K562 (cell line): ENCODE measurements around the gene ADM. TPM values are rescaled to one million over a fixed set of nuclear protein-coding genes. Genes with fewer than 3 reads are reported as not detected.

Experiments used
- ATAC-seq: fragments of 200-7000 bp; cut with Tn5 transposase; 3 replicates; pipeline ENCODE4 v1.9.1; 2020; ENCODE audit warnings: moderate library complexity
- BruUV-seq: library from RNA; stranded (reverse); fragments of 400-500 nt; replicated peaks from 2 replicates; lab custom pipeline; 2021; lab: Mats Ljungman, UMichigan
- CTCF ChIA-PET: fragments of 300-600 bp; formaldehyde crosslinking; extraction: SDS; loops from one replicate; lab custom pipeline; 2021; ENCODE audit warnings: low intra/inter-chr PET ratio; lab: Yijun Ruan, JAX
- POLR2A ChIA-PET: fragments of 300-600, 350-650 bp; sonication (Branson Sonifier 250); formaldehyde crosslinking; extraction: SDS; loops from one replicate; lab custom pipeline; 2021; ENCODE audit warnings: antibody characterized with exemption, inconsistent platforms; lab: Yijun Ruan, JAX
- DNase-seq, 4 experiments: peaks; one replicate each; pipeline versions ENCODE4 v3.0.0 to v3.0.0-alpha.2; 2011 to 2018; ENCODE audit warnings: low spot score in 3 of 4, mixed read lengths in 3 of 4; ENCODE audit errors: extremely low read depth in 1 of 4
- FAIRE-seq: peaks from 2 replicates; lab custom pipeline; 2011; peaks lifted over from hg19 to GRCh38; lab: Jason Lieb, UNC
- H2AFZ ChIP-seq: 2 replicates; pipeline ENCODE4 v1.6.0; 2011; ENCODE audit warnings: low read depth, low read length, control low read depth, inconsistent platforms
- H3K27ac ChIP-seq: fragments of 200-600 bp; 3 replicates; pipeline ENCODE4 v1.8.0; 2011; ENCODE audit warnings: low read depth, mild to moderate bottlenecking, control low read depth, inconsistent platforms, low read length, moderate library complexity, mixed read lengths; ENCODE audit errors: extremely low read depth
- H3K27me3 ChIP-seq, 2 experiments: fragments of 300-600 bp in 1 of 2; 2 replicates in 1 of 2; 3 replicates in 1 of 2; pipeline versions ENCODE4 v1.6.0 to v1.8.0; 2011; ENCODE audit warnings: inconsistent platforms in 2 of 2, low read length in 2 of 2, mild to moderate bottlenecking in 1 of 2, mixed read lengths in 1 of 2, moderate library complexity in 1 of 2; ENCODE audit not compliant: control insufficient read depth in 2 of 2, insufficient read depth in 2 of 2
- H3K36me3 ChIP-seq: fragments of 300-600 bp; 3 replicates; pipeline ENCODE4 v1.8.0; 2011; ENCODE audit warnings: mild to moderate bottlenecking, low read length, inconsistent platforms; ENCODE audit not compliant: control insufficient read depth, insufficient read depth
- H3K4me1 ChIP-seq, 2 experiments: fragments of 200-600 bp in 1 of 2; replicated peaks in 1 of 2; 2 replicates in 1 of 2; 3 replicates in 1 of 2; pipeline versions ENCODE4 v1.5.1 to v1.8.0; 2011; ENCODE audit warnings: inconsistent platforms in 2 of 2, low read length in 2 of 2, mild to moderate bottlenecking in 1 of 2, mixed read lengths in 1 of 2, moderate library complexity in 1 of 2; ENCODE audit not compliant: control insufficient read depth in 2 of 2, insufficient read depth in 2 of 2
- H3K4me2 ChIP-seq: 2 replicates; pipeline ENCODE4 v1.6.1; 2011; ENCODE audit warnings: low read length, control low read depth, inconsistent platforms, mixed read lengths; ENCODE audit not compliant: insufficient read depth
- H3K4me3 ChIP-seq: fragments of 200-600 bp; sonication (generic), shearing (Covaris generic); 2 replicates; pipeline ENCODE4 v1.5.1; 2016; ENCODE audit warnings: control low read depth, inconsistent platforms
- H3K79me2 ChIP-seq: fragments of 200-600 bp; 3 replicates; pipeline ENCODE4 v1.8.0; 2011; ENCODE audit warnings: low read length, inconsistent platforms; ENCODE audit not compliant: control insufficient read depth, insufficient read depth
- H3K9ac ChIP-seq, 2 experiments: 2 replicates each; pipeline versions ENCODE4 v1.6.0 to v1.6.1; 2011; ENCODE audit warnings: low read depth in 2 of 2, low read length in 2 of 2, control low read depth in 1 of 2, inconsistent platforms in 1 of 2, mild to moderate bottlenecking in 1 of 2, mixed read lengths in 1 of 2; ENCODE audit not compliant: insufficient read depth in 1 of 2
- H3K9me1 ChIP-seq: one replicate; pipeline ENCODE4 v1.6.0; 2011; ENCODE audit warnings: inconsistent platforms, mild to moderate bottlenecking, low read length, moderate library complexity; ENCODE audit not compliant: control insufficient read depth, insufficient read depth
- H3K9me3 ChIP-seq: replicated peaks from 2 replicates; pipeline ENCODE4 v1.5.1; 2011; ENCODE audit warnings: low read depth, low read length, inconsistent platforms; ENCODE audit not compliant: control insufficient read depth, insufficient read depth
- H4K20me1 ChIP-seq: replicated peaks from 2 replicates; pipeline ENCODE4 v1.6.1; 2011; ENCODE audit warnings: low read length, inconsistent platforms, mixed read lengths; ENCODE audit not compliant: control insufficient read depth, insufficient read depth
- CREBBP ChIP-seq: IDR thresholded peaks from one replicate; pipeline ENCODE4 v1.6.1; 2012; ENCODE audit warnings: low read depth, mild to moderate bottlenecking, control low read depth, inconsistent platforms, low read length
- ELF2 ChIP-seq: fragments of 250-450 bp; sonication (Bioruptor Pico); IDR thresholded peaks from 2 replicates; pipeline ENCODE4 v1.5.0; 2021; ENCODE audit warnings: mild to moderate bottlenecking
- ETV1 ChIP-seq: fragments of 450-650 bp; conservative IDR thresholded peaks from 2 replicates; pipeline ENCODE4 v1.6.1; 2016; ENCODE audit warnings: missing genetic modification characterization, control low read depth, low read depth, missing compliant biosample characterization
- RBM25 ChIP-seq: fragments of 200-400 bp; formaldehyde crosslinking; IDR thresholded peaks from 2 replicates; pipeline ENCODE4 v1.6.1; 2018; ENCODE audit warnings: low read length, low read depth, moderate library complexity; ENCODE audit not compliant: severe bottlenecking
- SAP30 ChIP-seq: fragments of 200-600 bp; sonication (generic); IDR thresholded peaks from 2 replicates; pipeline ENCODE4 v1.6.1; 2012; ENCODE audit warnings: borderline replicate concordance, low read depth, mild to moderate bottlenecking, moderate library complexity, low read length, control low read depth, inconsistent platforms; ENCODE audit not compliant: insufficient read depth, poor library complexity, severe bottlenecking
- SMARCA5 ChIP-seq: fragments of 450-650 bp; IDR thresholded peaks from 2 replicates; pipeline ENCODE4 v1.6.1; 2016
- SMARCE1 ChIP-seq: fragments of 450-650 bp; IDR thresholded peaks from 2 replicates; pipeline ENCODE4 v1.7.1; 2016; ENCODE audit warnings: mild to moderate bottlenecking
- ZNF699 ChIP-seq: fragments of 250-450 bp; sonication (Bioruptor Pico); IDR thresholded peaks from 2 replicates; pipeline ENCODE4 v1.8.0; 2021; ENCODE audit warnings: mild to moderate bottlenecking, moderate library complexity; ENCODE audit not compliant: insufficient replicate concordance
- in situ Hi-C: fragments of 300-500 bp; cut with MboI; formaldehyde crosslinking; loops from 4 replicates; pipeline ENCODE4 v1.15.0; 2018; ENCODE audit warnings: inconsistent platforms, mixed read lengths
- intact Hi-C: fragments of 100-400 bp; cut with micrococcal nuclease; formaldehyde crosslinking; loops from 2 replicates; pipeline ENCODE4 v1.14.2; 2022
- polyA plus RNA-seq, 8 experiments: library from polyadenylated mRNA; depleted of rRNA in 4 of 8; stranded (reverse) in 5 of 8; unstranded in 3 of 8; fragments of >200 nt; fragmentation: Nextera tagmentation in 2 of 8; fragmentation: Illumina TruSeq in 1 of 8; extraction: Ambion mirVana in 2 of 8; extraction: Trizol in 1 of 8; gene quantifications; 2 replicates each; pipeline versions ENCODE4 v1.2.1 to v1.2.3, GENCODE V29; 2011 to 2014; ENCODE audit warnings: inconsistent platforms in 1 of 8, missing spikeins in 1 of 8
- total RNA-seq, 7 experiments: library from RNA; depleted of rRNA in 6 of 7; stranded (reverse); fragments of >200 nt in 6 of 7; fragmentation: Illumina TruSeq in 2 of 7; extraction: Trizol in 2 of 7; gene quantifications; 2 replicates each; pipeline versions ENCODE4 v1.2.1 to v1.2.3, GENCODE V29; 2011 to 2021; ENCODE audit warnings: low replicate concordance in 1 of 7
- TF ChIP-seq, protein P1 (sequence below): fragments of 450-650 bp; IDR thresholded peaks from 2 replicates; pipeline ENCODE4 v1.7.0; 2016; ENCODE audit warnings: borderline replicate concordance
- TF ChIP-seq, protein P2 (sequence below): fragments of 450-650 bp; IDR thresholded peaks from 2 replicates; pipeline ENCODE4 v1.6.1; 2017; ENCODE audit warnings: mild to moderate bottlenecking, moderate library complexity
- TF ChIP-seq, protein P3 (sequence below): fragments of 250-450 bp; sonication (Bioruptor Pico); IDR thresholded peaks from 2 replicates; pipeline ENCODE4 v1.4.0; 2020
- TF ChIP-seq, protein P4 (sequence below), 2 experiments: fragments of 450-650 bp; IDR thresholded peaks; 2 replicates each; pipeline ENCODE4 v1.6.1; 2018; ENCODE audit warnings: mild to moderate bottlenecking in 2 of 2, low read depth in 1 of 2; ENCODE audit not compliant: partially characterized antibody in 2 of 2

The ADM gene
- total and polyA plus RNA-seq, 9 of the 15 experiments (the other 6 are each of a cell fraction or from before 2014, with no cell fraction given) = 0.23 to 0.49 (median 0.32) TPM; not detected in 6

DNA sequence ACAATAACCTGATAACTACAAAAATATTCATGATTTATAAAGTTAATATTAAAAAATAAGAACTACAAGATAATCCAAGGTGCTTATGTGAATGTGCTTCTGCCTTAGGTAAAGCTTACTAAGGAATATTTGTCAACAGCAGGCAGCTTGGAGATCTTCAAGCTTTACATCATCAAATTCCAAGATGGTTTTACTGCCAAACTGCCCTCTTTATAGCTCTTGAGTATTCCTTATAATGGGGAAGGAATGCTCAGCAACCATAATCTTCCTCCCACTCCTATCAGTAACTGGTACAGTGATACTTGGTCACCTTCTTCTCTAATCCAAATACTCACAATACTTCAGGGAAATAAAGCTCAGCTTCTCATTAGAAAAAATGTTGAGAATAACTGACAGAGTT is 40.9 kb upstream of the ADM start:
- Histone ChIP-seq H3K4me2 (no peak overlapping the region), H3K36me3 (no peaks in the 10 kb centered on the region), H4K20me1 (peaks cover 6% of the 10 kb centered on the region; the same call in 1 of the 2 replicates), H3K9ac (no peak overlapping the region), H3K4me3 (no peak overlapping the region), H3K79me2 (no peaks in the 10 kb centered on the region), H3K4me1 (no peaks in the 10 kb centered on the region), H3K27ac (no peak overlapping the region), H2AFZ (no peak overlapping the region), H3K27me3 (no peaks in the 10 kb centered on the region), H3K9me1 (no peaks in the 10 kb centered on the region), H3K9me3 (no peaks in the 10 kb centered on the region)
- in situ Hi-C loops (no loop called here), intact Hi-C loops (no loop called here)
- no TSS peak for BruUV-seq
- ATAC-seq = no peak
- ChIA-PET CTCF (no interaction called here), POLR2A (no interaction called here)
- no peak for DNase-seq
- no peak for FAIRE-seq
- TF ChIP-seq CREBBP (no peak), SMARCA5 (no peak), SMARCE1 (no peak), ETV1 (tag) (no peak), RBM25 (no peak), ELF2 (CRISPR knock-in tag) (no peak), ZNF699 (no peak), SAP30 (no peak)
- TF ChIP-seq, protein P1, sequence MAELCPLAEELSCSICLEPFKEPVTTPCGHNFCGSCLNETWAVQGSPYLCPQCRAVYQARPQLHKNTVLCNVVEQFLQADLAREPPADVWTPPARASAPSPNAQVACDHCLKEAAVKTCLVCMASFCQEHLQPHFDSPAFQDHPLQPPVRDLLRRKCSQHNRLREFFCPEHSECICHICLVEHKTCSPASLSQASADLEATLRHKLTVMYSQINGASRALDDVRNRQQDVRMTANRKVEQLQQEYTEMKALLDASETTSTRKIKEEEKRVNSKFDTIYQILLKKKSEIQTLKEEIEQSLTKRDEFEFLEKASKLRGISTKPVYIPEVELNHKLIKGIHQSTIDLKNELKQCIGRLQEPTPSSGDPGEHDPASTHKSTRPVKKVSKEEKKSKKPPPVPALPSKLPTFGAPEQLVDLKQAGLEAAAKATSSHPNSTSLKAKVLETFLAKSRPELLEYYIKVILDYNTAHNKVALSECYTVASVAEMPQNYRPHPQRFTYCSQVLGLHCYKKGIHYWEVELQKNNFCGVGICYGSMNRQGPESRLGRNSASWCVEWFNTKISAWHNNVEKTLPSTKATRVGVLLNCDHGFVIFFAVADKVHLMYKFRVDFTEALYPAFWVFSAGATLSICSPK = no peak
- TF ChIP-seq, protein P2, sequence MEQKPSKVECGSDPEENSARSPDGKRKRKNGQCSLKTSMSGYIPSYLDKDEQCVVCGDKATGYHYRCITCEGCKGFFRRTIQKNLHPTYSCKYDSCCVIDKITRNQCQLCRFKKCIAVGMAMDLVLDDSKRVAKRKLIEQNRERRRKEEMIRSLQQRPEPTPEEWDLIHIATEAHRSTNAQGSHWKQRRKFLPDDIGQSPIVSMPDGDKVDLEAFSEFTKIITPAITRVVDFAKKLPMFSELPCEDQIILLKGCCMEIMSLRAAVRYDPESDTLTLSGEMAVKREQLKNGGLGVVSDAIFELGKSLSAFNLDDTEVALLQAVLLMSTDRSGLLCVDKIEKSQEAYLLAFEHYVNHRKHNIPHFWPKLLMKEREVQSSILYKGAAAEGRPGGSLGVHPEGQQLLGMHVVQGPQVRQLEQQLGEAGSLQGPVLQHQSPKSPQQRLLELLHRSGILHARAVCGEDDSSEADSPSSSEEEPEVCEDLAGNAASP = no peak
- TF ChIP-seq, protein P3, sequence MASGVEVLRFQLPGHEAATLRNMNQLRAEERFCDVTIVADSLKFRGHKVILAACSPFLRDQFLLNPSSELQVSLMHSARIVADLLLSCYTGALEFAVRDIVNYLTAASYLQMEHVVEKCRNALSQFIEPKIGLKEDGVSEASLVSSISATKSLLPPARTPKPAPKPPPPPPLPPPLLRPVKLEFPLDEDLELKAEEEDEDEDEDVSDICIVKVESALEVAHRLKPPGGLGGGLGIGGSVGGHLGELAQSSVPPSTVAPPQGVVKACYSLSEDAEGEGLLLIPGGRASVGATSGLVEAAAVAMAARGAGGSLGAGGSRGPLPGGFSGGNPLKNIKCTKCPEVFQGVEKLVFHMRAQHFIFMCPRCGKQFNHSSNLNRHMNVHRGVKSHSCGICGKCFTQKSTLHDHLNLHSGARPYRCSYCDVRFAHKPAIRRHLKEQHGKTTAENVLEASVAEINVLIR (CRISPR knock-in tag) = no peak
- TF ChIP-seq, protein P4, sequence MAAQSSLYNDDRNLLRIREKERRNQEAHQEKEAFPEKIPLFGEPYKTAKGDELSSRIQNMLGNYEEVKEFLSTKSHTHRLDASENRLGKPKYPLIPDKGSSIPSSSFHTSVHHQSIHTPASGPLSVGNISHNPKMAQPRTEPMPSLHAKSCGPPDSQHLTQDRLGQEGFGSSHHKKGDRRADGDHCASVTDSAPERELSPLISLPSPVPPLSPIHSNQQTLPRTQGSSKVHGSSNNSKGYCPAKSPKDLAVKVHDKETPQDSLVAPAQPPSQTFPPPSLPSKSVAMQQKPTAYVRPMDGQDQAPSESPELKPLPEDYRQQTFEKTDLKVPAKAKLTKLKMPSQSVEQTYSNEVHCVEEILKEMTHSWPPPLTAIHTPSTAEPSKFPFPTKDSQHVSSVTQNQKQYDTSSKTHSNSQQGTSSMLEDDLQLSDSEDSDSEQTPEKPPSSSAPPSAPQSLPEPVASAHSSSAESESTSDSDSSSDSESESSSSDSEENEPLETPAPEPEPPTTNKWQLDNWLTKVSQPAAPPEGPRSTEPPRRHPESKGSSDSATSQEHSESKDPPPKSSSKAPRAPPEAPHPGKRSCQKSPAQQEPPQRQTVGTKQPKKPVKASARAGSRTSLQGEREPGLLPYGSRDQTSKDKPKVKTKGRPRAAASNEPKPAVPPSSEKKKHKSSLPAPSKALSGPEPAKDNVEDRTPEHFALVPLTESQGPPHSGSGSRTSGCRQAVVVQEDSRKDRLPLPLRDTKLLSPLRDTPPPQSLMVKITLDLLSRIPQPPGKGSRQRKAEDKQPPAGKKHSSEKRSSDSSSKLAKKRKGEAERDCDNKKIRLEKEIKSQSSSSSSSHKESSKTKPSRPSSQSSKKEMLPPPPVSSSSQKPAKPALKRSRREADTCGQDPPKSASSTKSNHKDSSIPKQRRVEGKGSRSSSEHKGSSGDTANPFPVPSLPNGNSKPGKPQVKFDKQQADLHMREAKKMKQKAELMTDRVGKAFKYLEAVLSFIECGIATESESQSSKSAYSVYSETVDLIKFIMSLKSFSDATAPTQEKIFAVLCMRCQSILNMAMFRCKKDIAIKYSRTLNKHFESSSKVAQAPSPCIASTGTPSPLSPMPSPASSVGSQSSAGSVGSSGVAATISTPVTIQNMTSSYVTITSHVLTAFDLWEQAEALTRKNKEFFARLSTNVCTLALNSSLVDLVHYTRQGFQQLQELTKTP (IDR thresholded peaks at IDR 0.05; ENCODE audit: low read depth in 1 of 2, partially characterized antibody in 2 of 2) = no peak
